ENCODE results near the gene TMEM18.

Gene TMEM18

DNA sequence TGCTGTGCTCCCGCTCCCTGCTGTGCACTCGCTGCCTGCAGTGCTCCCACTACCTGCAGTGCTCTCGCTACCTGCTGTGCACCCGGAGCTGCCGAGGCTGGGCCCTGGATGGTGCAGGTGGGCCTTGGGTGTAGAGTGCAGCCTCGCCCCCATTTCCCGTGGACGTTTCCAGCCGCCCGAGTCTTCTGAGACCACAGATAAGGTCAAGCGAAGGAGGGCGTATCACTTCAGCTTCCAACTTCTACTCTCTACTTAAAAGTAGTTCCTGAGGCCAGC, 15.9 kb downstream of the TMEM18 start:
- Histone ChIP-seq H3K4ac (ENCODE audit: low read depth, low read length) (no peak overlapping the region), H3K9me3 (ENCODE audit: insufficient read depth, low read depth, low read length) (peaks cover 9% of the 10 kb centered on the region), H3K36me3 (ENCODE audit: control insufficient read depth in 1 of 2, insufficient read depth in 2 of 2, low read length in 2 of 2) (peaks cover 8% of the 10 kb centered on the region in 2 experiments), H2BK12ac (ENCODE audit: low read length) (no peak overlapping the region), H3K23ac (ENCODE audit: low read length) (no peak overlapping the region), H3K4me3 (ENCODE audit: low read depth, low read length) (no peak overlapping the region), H2BK5ac (ENCODE audit: low read depth, low read length, poor library complexity) (no peak overlapping the region), H3K27me3 (ENCODE audit: insufficient read depth, low read length) (no peaks in the 10 kb centered on the region), H4K8ac (ENCODE audit: low read depth, low read length) (no peak overlapping the region), H3K9ac (ENCODE audit: low read length) (no peak overlapping the region), H3K4me2 (ENCODE audit: low read length) (no peak overlapping the region), H4K12ac (ENCODE audit: low read depth, low read length) (no peak overlapping the region), H4K91ac (ENCODE audit: low read depth, low read length) (no peak overlapping the region), H3K27ac (ENCODE audit: low read depth, low read length) (no peak overlapping the region), H3K14ac (ENCODE audit: low read length) (no peak overlapping the region), H2BK120ac (ENCODE audit: insufficient read depth, low read length, poor library complexity) (no peak overlapping the region), H2AFZ (ENCODE audit: insufficient read depth, low read length, poor library complexity) (no peak overlapping the region), H3K18ac (ENCODE audit: low read length) (no peak overlapping the region), H2AK5ac (ENCODE audit: low read length) (no peak overlapping the region), H3K79me1 (ENCODE audit: low read length) (no peaks in the 10 kb centered on the region), H3K79me2 (ENCODE audit: control insufficient read depth, insufficient read depth, low read length, poor library complexity) (no peaks in the 10 kb centered on the region), H3K4me1 (ENCODE audit: control insufficient read depth in 1 of 2, insufficient read depth in 2 of 2, low read length in 2 of 2) (no peaks in the 10 kb centered on the region)
- no CpG with 5 or more reads among the region's 12 CpGs for WGBS (ENCODE audit: extremely low coverage, insufficient coverage, insufficient read length)
- DNase-seq, result no peak

DNA sequence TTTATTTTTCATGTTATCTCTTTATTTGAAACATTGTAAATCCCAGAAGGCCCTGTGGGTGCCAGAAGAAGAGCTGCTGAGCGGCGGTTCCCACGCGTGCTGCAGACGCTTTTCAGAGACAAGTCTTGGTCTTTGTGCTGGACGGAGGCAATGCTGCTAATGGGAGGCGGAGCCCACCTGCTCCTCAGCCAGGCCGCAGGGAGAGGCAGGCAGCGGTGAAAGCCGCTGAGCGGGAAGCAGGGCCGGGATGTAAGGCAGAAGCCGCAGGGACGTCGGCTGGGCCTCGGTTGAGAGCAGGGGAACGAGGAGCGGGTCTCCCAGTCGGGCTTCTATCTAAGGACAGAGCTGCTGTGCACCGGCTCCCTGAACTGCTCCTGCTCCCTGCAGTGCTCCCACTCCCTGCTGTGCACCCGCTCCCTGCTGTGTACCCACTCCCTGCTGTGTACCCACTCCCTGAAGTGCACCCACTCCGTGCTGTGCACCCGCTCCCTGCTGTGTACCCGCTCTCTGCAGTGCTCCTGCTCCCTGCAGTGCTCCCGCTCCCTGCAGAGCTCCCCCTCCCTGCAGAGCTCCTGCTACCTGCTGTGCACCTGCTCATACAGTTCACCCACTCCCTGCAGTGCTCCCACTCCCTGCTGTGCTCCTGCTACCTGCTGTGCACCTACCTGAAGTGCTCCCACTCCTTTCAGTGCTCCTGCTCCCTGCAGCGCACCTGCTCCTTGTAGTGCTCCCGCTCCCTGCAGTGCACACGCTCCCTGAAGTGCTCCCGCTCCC, 16.4 kb downstream of the TMEM18 start:
- Histone ChIP-seq H4K8ac (ENCODE audit: low read depth, low read length) (no peak overlapping the region), H3K18ac (ENCODE audit: low read length) (no peak overlapping the region), H3K27ac (ENCODE audit: low read depth, low read length) (no peak overlapping the region), H3K79me1 (ENCODE audit: low read length) (no peaks in the 10 kb centered on the region), H3K27me3 (ENCODE audit: insufficient read depth, low read length) (no peaks in the 10 kb centered on the region), H2AFZ (ENCODE audit: insufficient read depth, low read length, poor library complexity) (no peak overlapping the region), H3K79me2 (ENCODE audit: control insufficient read depth, insufficient read depth, low read length, poor library complexity) (no peaks in the 10 kb centered on the region), H3K4me3 (ENCODE audit: low read depth, low read length) (no peak overlapping the region), H4K91ac (ENCODE audit: low read depth, low read length) (no peak overlapping the region), H3K9me3 (ENCODE audit: insufficient read depth, low read depth, low read length) (peaks cover 4% of the 10 kb centered on the region), H3K14ac (ENCODE audit: low read length) (no peak overlapping the region), H2BK120ac (ENCODE audit: insufficient read depth, low read length, poor library complexity) (no peak overlapping the region), H4K12ac (ENCODE audit: low read depth, low read length) (no peak overlapping the region), H3K4ac (ENCODE audit: low read depth, low read length) (no peak overlapping the region), H2AK5ac (ENCODE audit: low read length) (no peak overlapping the region), H3K4me1 (ENCODE audit: control insufficient read depth in 1 of 2, insufficient read depth in 2 of 2, low read length in 2 of 2) (no peaks in the 10 kb centered on the region), H3K23ac (ENCODE audit: low read length) (no peak overlapping the region), H3K36me3 (ENCODE audit: control insufficient read depth in 1 of 2, insufficient read depth in 2 of 2, low read length in 2 of 2) (peaks cover 2 to 3% of the 10 kb centered on the region in 2 experiments), H3K4me2 (ENCODE audit: low read length) (no peak overlapping the region), H2BK12ac (ENCODE audit: low read length) (no peak overlapping the region), H3K9ac (ENCODE audit: low read length) (no peak overlapping the region), H2BK5ac (ENCODE audit: low read depth, low read length, poor library complexity) (no peak overlapping the region)
- no peak for DNase-seq
- WGBS (ENCODE audit: extremely low coverage, insufficient coverage, insufficient read length), result no CpG with 5 or more reads among the region's 29 CpGs

DNA sequence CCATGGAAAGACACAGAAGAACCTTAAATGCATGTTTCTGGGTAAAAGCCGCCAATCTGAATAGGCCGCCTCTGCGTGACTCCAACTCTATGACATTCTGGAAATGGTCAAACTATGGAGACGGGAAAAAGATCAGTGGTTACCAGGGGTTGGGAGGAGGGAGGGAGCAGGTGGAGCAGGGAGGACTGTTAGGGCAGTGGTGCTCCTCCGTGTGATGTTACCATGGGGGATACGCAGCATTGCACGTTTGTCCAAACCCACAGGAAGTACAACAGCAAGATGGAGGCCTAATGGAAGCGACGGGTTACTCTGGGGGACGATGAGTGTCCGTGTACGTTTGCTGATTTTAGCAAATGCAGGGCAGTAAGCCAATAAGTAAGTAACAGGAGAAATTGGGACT, 17.2 kb downstream of the TMEM18 start:
- no peak overlapping the region for H4K8ac ChIP-seq (ENCODE audit: low read depth, low read length)

DNA sequence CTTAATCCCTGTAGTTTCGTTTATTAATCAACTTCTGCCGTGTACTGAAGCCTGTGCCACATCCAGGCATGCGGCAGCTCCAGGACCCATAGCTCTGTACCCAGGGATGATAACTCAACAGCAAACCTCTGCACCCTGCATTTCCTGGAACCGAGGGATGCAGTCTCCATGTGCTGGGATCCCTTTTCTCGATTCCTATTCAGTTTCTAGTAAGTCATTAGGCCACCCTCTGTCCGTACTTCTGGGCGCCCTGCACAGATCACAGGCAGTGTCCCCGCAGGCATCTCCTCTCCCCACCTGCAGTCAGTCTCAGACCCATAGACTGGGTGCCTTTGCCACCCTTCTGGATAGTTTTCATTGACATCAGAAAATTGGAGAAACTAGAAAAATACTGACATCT, 18.8 kb downstream of the TMEM18 start:
- Histone ChIP-seq H2BK120ac (ENCODE audit: insufficient read depth, low read length, poor library complexity) (no peak overlapping the region), H3K27ac (ENCODE audit: low read depth, low read length) (no peak overlapping the region), H3K14ac (ENCODE audit: low read length) (no peak overlapping the region), H4K8ac (ENCODE audit: low read depth, low read length) (no peak overlapping the region), H3K36me3 (ENCODE audit: control insufficient read depth in 1 of 2, insufficient read depth in 2 of 2, low read length in 2 of 2) (no peaks in the 10 kb centered on the region), H2AFZ (ENCODE audit: insufficient read depth, low read length, poor library complexity) (no peak overlapping the region), H3K9ac (ENCODE audit: low read length) (no peak overlapping the region), H3K79me1 (ENCODE audit: low read length) (no peaks in the 10 kb centered on the region), H3K4me3 (ENCODE audit: low read depth, low read length) (no peak overlapping the region), H2BK12ac (ENCODE audit: low read length) (no peak overlapping the region), H3K79me2 (ENCODE audit: control insufficient read depth, insufficient read depth, low read length, poor library complexity) (no peaks in the 10 kb centered on the region), H3K4ac (ENCODE audit: low read depth, low read length) (no peak overlapping the region), H4K12ac (ENCODE audit: low read depth, low read length) (no peak overlapping the region), H3K18ac (ENCODE audit: low read length) (no peak overlapping the region), H4K91ac (ENCODE audit: low read depth, low read length) (no peak overlapping the region), H3K4me2 (ENCODE audit: low read length) (no peak overlapping the region), H3K9me3 (ENCODE audit: insufficient read depth, low read depth, low read length) (no peaks in the 10 kb centered on the region), H2AK5ac (ENCODE audit: low read length) (no peak overlapping the region), H3K27me3 (ENCODE audit: insufficient read depth, low read length) (no peaks in the 10 kb centered on the region), H3K4me1 (ENCODE audit: control insufficient read depth in 1 of 2, insufficient read depth in 2 of 2, low read length in 2 of 2) (no peaks in the 10 kb centered on the region), H3K23ac (ENCODE audit: low read length) (no peak overlapping the region), H2BK5ac (ENCODE audit: low read depth, low read length, poor library complexity) (no peak overlapping the region)
- no peak for DNase-seq
- WGBS (ENCODE audit: extremely low coverage, insufficient coverage, insufficient read length), result no CpG with 5 or more reads among the region's 8 CpGs

More for the DNA sequence above, 17.2 kb downstream of the TMEM18 start:
- Histone ChIP-seq H3K79me1 (ENCODE audit: low read length) (no peaks in the 10 kb centered on the region), H2BK5ac (ENCODE audit: low read depth, low read length, poor library complexity) (no peak overlapping the region), H3K4ac (ENCODE audit: low read depth, low read length) (no peak overlapping the region), H3K18ac (ENCODE audit: low read length) (no peak overlapping the region), H3K9ac (ENCODE audit: low read length) (no peak overlapping the region), H3K4me2 (ENCODE audit: low read length) (no peak overlapping the region), H3K14ac (ENCODE audit: low read length) (no peak overlapping the region), H2AK5ac (ENCODE audit: low read length) (no peak overlapping the region), H3K4me1 (ENCODE audit: control insufficient read depth in 1 of 2, insufficient read depth in 2 of 2, low read length in 2 of 2) (no peaks in the 10 kb centered on the region), H3K4me3 (ENCODE audit: low read depth, low read length) (no peak overlapping the region), H4K91ac (ENCODE audit: low read depth, low read length) (no peak overlapping the region), H3K9me3 (ENCODE audit: insufficient read depth, low read depth, low read length) (no peaks in the 10 kb centered on the region), H3K27ac (ENCODE audit: low read depth, low read length) (no peak overlapping the region), H3K23ac (ENCODE audit: low read length) (no peak overlapping the region), H3K27me3 (ENCODE audit: insufficient read depth, low read length) (no peaks in the 10 kb centered on the region), H4K12ac (ENCODE audit: low read depth, low read length) (no peak overlapping the region), H3K79me2 (ENCODE audit: control insufficient read depth, insufficient read depth, low read length, poor library complexity) (no peaks in the 10 kb centered on the region), H2BK12ac (ENCODE audit: low read length) (no peak overlapping the region), H2AFZ (ENCODE audit: insufficient read depth, low read length, poor library complexity) (no peak overlapping the region), H2BK120ac (ENCODE audit: insufficient read depth, low read length, poor library complexity) (no peak overlapping the region), H3K36me3 (ENCODE audit: control insufficient read depth in 1 of 2, insufficient read depth in 2 of 2, low read length in 2 of 2) (no peaks in the 10 kb centered on the region)
- WGBS (ENCODE audit: extremely low coverage, insufficient coverage, insufficient read length), result no CpG with 5 or more reads among the region's 12 CpGs
- no peak for DNase-seq
